ENCODE data around the gene CYP2D6. TPM values are rescaled to one million over a fixed set of nuclear protein-coding genes. Genes with fewer than 3 reads are reported as not detected.
A peak's percentile ranks its signal among the peaks of the same experiment; 100 is the strongest.
"Not testable (repeated sequence)": the region's sequence is repeated elsewhere in the genome, so short reads cannot be mapped to it uniquely, and the experiment has no call there.

CYP2D6 gene
- total RNA-seq (2014; rRNA removed), result 0.52 and 0.55 TPM in 2 replicates
- percentile 24 among the genes with signal in this experiment for Bru-seq, nascent RNA
- BruChase-seq, experiment 1, labeled RNA remaining after a 6-hour chase, result percentile 36 among the genes with signal in this experiment
- percentile 26 among the genes with signal in this experiment for BruChase-seq, experiment 2, labeled RNA remaining after a 2-hour chase
- long read RNA-seq, result 0 reads

GRCh38 chr22:42130639-42131431, at the start of gene CYP2D6:
CYP2D6 (minus strand) TSS chr22:42130810; CDS start chr22:42130791, 19 bp downstream.
- H3K9ac ChIP-seq (ENCODE audit: low read length); BruUV-seq (replicated peaks); intact Hi-C loops (cut with micrococcal nuclease); H3K27ac ChIP-seq (ENCODE audit: low read length); DNase-seq; H3K4me2 ChIP-seq (ENCODE audit: low read length); H3K36me3 ChIP-seq (ENCODE audit: low read depth, low read length); H4K20me1 ChIP-seq (ENCODE audit: low read length); ATAC-seq; H3F3A ChIP-seq (ENCODE audit: low read length, unreplicated experiment); H3K4me1 ChIP-seq (ENCODE audit: insufficient read depth, low read length); POLR2A ChIA-PET (ENCODE audit: unreplicated experiment); H3K9me2 ChIP-seq (replicated peaks; ENCODE audit: low read length); H3K79me2 ChIP-seq (ENCODE audit: low read length); H3K27me3 ChIP-seq (ENCODE audit: low read length); CTCF ChIA-PET; H2AFZ ChIP-seq (ENCODE audit: low read length); H3K9me3 ChIP-seq (ENCODE audit: low read length); H3K4me3 ChIP-seq (ENCODE audit: low read length): not testable (repeated sequence)

GRCh38 chr22:42179616-42180015, 49.0 kb upstream of the CYP2D6 start:
- no peak overlapping the region for H3K4me3 ChIP-seq (ENCODE audit: low read length)
- H3K27ac ChIP-seq (ENCODE audit: low read length), result no peak overlapping the region
- TF ChIP-seq EZH2 (IDR thresholded peaks at IDR 0.05; ENCODE audit: low read length, unreplicated experiment) (no peak), CTCF (conservative IDR thresholded peaks at IDR 0.05; ENCODE audit: low read depth, low read length) (no peak), EZH2phosphoT487 (IDR thresholded peaks at IDR 0.05; ENCODE audit: borderline replicate concordance, low read length) (no peak)
- H3K4me1 ChIP-seq (ENCODE audit: insufficient read depth, low read length), result no peaks in the 10 kb centered on the region
- BruUV-seq (replicated peaks), result no TSS peak
- H3K9me2 ChIP-seq (replicated peaks; ENCODE audit: low read length), result no peaks in the 10 kb centered on the region
- no peak overlapping the region for H3K4me2 ChIP-seq (ENCODE audit: low read length)
- H3F3A ChIP-seq (ENCODE audit: low read length, unreplicated experiment), result no peaks in the 10 kb centered on the region
- H3K9me3 ChIP-seq (ENCODE audit: low read length), result no peaks in the 10 kb centered on the region
- ATAC-seq, result no peak; the same call in 1 of the 2 replicates
- H3K27me3 ChIP-seq (ENCODE audit: low read length), result no peaks in the 10 kb centered on the region
- ChIA-PET POLR2A (ENCODE audit: unreplicated experiment) (no interaction called here), CTCF (no interaction called here)
- peaks cover 7% of the 10 kb centered on the region; the same call in 1 of the 2 replicates for H3K79me2 ChIP-seq (ENCODE audit: low read length)
- intact Hi-C loops (cut with micrococcal nuclease), result no loop called here
- H4K20me1 ChIP-seq (ENCODE audit: low read length), result no peaks in the 10 kb centered on the region
- H3K9ac ChIP-seq (ENCODE audit: low read length), result no peak overlapping the region
- peak; percentile 10 for DNase-seq
- no peaks in the 10 kb centered on the region for H3K36me3 ChIP-seq (ENCODE audit: low read depth, low read length)
- no peak overlapping the region for H2AFZ ChIP-seq (ENCODE audit: low read length)

GRCh38 chr22:42178910-42179519, 48.4 kb upstream of the CYP2D6 start:
- no peaks in the 10 kb centered on the region for H3K27me3 ChIP-seq (ENCODE audit: low read length)
- no peak overlapping the region for H2AFZ ChIP-seq (ENCODE audit: low read length)
- ATAC-seq (no peak), DNase-seq (no peak)
- BruUV-seq (replicated peaks), result no TSS peak
- no peaks in the 10 kb centered on the region for H3K9me2 ChIP-seq (replicated peaks; ENCODE audit: low read length)
- no peak overlapping the region for H3K4me2 ChIP-seq (ENCODE audit: low read length)
- no peaks in the 10 kb centered on the region for H3K9me3 ChIP-seq (ENCODE audit: low read length)
- H3F3A ChIP-seq (ENCODE audit: low read length, unreplicated experiment), result no peaks in the 10 kb centered on the region
- H3K9ac ChIP-seq (ENCODE audit: low read length), result no peak overlapping the region
- H3K4me3 ChIP-seq (ENCODE audit: low read length), result no peak overlapping the region
- no peaks in the 10 kb centered on the region for H4K20me1 ChIP-seq (ENCODE audit: low read length)
- H3K36me3 ChIP-seq (ENCODE audit: low read depth, low read length), result no peaks in the 10 kb centered on the region
- H3K4me1 ChIP-seq (ENCODE audit: insufficient read depth, low read length), result no peaks in the 10 kb centered on the region
- intact Hi-C loops (cut with micrococcal nuclease), result no loop called here
- TF ChIP-seq EZH2 (IDR thresholded peaks at IDR 0.05; ENCODE audit: low read length, unreplicated experiment) (no peak), CTCF (conservative IDR thresholded peaks at IDR 0.05; ENCODE audit: low read depth, low read length) (no peak), EZH2phosphoT487 (IDR thresholded peaks at IDR 0.05; ENCODE audit: borderline replicate concordance, low read length) (no peak)
- H3K79me2 ChIP-seq (ENCODE audit: low read length), result peaks cover 2% of the 10 kb centered on the region; the same call in 1 of the 2 replicates
- ChIA-PET POLR2A (ENCODE audit: unreplicated experiment) (no interaction called here), CTCF (no interaction called here)
- H3K27ac ChIP-seq (ENCODE audit: low read length), result no peak overlapping the region
